Measurements from ENCODE around the gene PIGS. TPM values are rescaled to one million over a fixed set of nuclear protein-coding genes. Genes with fewer than 3 reads are reported as not detected.
"Not testable (repeated sequence)": the region's sequence is repeated elsewhere in the genome, so short reads cannot be mapped to it uniquely, and the experiment has no call there.

PIGS gene
- total RNA-seq, 1 experiment from 2014 or later = 49.1 TPM

DNA sequence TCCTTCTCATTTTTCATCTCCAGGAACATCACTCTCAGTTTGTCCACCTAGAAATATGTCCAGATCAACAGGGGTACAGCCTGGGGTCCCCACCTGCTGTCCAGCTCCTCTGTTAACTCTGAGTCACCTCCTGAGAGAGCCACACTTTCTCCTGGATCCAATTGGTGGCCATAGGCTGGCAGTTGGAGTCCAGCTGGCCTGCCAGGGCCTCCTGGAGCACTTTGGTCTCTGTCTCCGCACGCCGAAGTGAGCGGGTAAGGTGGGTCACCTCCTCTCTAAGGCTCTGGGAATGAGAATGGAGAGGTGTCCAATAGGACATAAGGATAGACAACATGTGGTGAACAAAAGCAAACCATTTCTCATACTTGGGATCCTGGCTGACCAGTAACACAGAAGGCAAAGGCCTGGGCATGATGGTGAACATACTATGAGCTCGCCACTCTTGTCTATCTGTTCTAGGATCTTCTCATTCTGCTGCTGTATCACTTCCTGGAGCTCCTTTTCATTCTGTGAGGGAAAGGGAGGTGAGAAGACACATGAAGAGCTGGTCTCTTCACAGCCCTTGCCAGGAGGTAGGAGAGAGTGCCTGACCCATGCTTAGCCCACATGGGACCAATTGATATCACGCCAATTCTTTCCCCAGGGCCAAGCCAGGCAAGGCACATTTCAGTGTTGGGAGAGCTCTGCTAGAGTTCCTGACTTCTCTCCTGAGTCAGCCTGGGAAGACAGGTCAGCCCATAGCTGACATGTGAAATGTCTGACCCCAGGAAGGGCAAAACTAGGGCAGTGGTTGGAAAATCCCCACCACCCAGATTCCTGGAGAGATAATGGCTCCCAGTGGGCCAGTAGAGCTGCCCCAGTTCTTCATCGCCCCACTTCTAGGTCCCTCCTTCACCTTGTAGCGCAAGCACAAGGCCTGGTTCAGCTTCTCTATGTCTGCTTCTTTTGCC lies 7.2 kb upstream of the PIGS start:
- no peak for DNase-seq (ENCODE audit: low read depth)

GRCh38 chr17:28577466-28577824 lies 6.1 kb upstream of the PIGS start:
- DNase-seq (ENCODE audit: low read depth) = no peak

- peak; percentile 91 for DNase-seq (ENCODE audit: low read depth)
Measured at GRCh38 chr17:28576758-28577465, 5.6 kb upstream of the PIGS start, which contains the start of gene ALDOC. ALDOC (minus strand) TSS chr17:28576895; CDS start chr17:28575532, 1,363 bp downstream.

- DNase-seq (ENCODE audit: low read depth) = not testable (repeated sequence)
Measured at GRCh38 chr17:28576016-28576415, 4.7 kb upstream of the PIGS start.

GRCh38 chr17:28575126-28575795 lies 3.9 kb upstream of the PIGS start:
- DNase-seq (ENCODE audit: low read depth) = no peak

GRCh38 chr17:28574526-28574925 lies 3.2 kb upstream of the PIGS start:
- DNase-seq (ENCODE audit: low read depth) = no peak

- no peak for DNase-seq (ENCODE audit: low read depth)
Measured at GRCh38 chr17:28573966-28574480, 2.7 kb upstream of the PIGS start.

DNA sequence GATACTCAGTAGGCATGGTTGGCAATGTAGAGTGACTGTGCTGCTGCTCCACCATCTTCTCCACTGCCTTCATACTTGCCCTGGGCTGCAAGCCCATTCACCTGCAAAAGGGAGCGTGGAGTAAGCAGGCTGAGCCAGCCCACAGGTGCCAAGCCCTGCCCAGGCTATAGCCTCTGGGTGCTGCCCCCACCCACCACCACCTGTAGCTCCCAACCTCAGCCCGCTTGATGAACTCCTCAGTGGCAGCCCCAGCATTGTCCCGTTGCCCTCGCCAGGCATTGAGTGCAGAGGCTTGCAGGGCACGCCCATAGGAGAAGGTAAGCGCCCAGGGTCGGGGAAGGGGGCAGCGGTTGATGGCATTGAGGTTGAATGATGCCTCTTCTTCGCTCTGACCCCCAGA lies 2.2 kb upstream of the PIGS start:
- DNase-seq (ENCODE audit: low read depth) = no peak

- DNase-seq (ENCODE audit: low read depth) = no peak
Measured at GRCh38 chr17:28573040-28573380, 1.7 kb upstream of the PIGS start.

DNA sequence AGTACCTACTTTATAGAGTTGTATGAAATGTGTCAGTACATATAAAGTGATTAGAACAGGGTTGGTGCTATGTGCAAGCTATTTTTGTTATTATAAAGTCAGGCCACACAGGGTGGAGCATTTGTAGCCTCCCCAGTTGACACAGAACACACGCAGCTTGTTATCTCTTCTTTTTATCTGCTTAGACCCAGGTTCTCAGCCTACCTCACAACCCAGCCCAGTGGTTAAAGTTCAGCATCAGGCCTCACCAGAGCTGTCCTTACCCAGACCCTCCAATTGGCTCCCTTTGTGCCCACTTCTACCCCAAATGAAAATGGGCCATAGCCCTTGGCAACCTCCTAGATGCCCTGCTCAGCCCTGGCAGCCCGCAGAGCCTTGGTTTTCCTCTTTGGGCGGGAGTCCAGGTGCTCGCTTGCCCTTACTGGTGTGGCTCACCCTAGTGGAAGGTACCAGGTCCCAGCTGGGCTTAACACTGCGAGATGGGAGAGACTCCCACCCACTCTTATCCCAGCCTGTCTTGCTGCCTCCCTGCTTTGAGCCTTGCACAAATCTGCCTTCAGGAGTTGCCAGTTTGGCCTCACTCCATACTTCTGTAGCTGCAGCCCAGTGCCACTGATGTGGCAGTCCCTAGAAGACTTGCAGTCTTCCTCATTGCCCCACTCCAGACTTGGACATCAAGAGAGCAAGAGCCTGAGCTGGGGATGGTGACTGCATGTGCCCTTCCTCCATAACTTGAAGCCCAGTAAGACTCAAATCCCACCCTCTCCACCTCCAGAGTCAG lies 1.1 kb upstream of the PIGS start:
- no peak for DNase-seq (ENCODE audit: low read depth)

- peak; percentile 37 for DNase-seq (ENCODE audit: low read depth)
Measured at GRCh38 chr17:28570716-28571360, 486 bp downstream of the PIGS start.

- no peak for DNase-seq (ENCODE audit: low read depth)
Measured at GRCh38 chr17:28569446-28569845, 1.9 kb downstream of the PIGS start.

DNA sequence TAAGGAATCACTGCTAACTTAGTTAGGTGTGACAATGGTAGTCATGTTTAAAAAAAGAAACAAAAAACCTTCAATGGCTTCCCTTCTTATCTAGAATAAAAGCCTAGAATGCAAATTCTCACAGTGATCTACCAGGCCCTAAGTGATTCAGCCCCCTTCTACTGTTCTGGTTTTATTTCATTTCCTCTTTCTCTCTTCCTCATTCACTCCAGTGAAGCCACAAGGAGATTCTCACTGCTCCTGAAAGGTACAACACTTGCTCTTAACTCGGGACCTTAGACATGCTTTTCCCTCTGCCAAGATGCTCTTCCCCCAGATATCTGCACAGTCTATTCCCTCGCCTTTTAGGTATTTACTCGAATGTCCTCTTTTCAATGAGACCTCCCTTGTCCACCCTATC lies 3.7 kb downstream of the PIGS start:
- DNase-seq (ENCODE audit: low read depth) = no peak

GRCh38 chr17:28563475-28563874 lies 7.8 kb downstream of the PIGS start:
- DNase-seq (ENCODE audit: low read depth) = no peak

DNA sequence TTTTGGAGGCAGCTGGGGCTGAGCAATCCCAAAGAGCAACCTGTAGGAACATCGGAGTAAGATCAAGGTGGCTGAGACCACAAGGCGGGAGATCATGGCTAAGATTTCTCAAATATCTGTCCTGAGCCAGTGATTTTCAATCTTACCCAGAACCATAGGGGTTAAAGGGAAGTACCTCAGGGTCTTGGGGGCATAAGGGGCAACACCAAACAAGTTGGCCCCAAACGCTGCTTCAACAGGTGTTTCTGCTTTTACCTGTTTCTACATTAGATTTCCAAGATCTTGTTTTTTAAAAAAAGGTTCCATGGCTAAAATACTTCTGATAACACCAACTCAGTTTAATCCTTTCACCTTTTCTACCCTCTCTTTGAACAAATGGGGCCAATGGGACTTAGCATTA lies 16.3 kb downstream of the PIGS start:
- no peak for DNase-seq (ENCODE audit: low read depth)

GRCh38 chr17:28554565-28554964 lies 16.8 kb downstream of the PIGS start:
- no peak for DNase-seq (ENCODE audit: low read depth)

GRCh38 chr17:28553000-28553505 lies 18.3 kb downstream of the PIGS start:
- DNase-seq (ENCODE audit: low read depth) = no peak

DNA sequence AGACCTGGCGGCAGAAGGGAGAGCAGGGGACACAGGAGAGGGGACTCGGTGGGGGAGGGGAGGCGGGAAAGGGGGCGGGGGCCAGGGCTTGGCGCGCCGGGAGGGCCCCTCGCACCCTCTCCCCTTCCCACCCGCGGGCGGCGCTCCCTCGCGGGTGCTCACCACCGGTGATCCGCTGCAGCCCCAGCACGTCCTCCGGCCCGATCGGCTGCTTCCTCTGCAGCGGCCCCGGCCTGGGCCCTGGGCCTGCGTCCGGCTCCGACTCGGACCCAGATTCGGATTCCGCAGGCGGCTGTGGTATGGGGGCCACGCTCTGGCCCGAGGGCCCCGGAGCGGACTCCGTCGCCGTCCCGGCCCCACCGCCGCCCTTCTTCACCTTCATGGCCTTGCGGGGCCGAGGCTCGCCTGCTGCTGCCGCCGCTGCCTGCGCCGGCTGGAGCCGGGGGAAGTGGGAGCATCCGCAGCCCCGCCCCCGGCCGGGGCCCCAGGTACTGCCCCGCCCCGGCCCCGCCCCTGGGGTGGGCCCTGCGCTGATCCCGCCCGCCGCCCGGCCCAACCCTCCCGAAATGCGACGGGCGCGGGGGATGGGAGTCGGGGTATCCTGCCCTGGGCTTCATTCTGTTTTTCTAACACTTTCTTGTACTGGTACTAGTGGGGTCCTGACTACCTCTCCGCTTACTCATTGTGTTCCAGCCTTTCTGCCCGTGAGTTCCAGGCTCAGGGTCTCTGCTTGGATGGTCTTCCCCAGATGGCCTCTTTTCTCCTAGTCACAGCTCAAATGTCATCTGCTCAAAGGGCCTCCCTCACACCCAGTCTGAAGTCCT lies 18.9 kb downstream of the PIGS start, which contains the start of gene UNC119:
Gene UNC119 (minus strand): TSS at position 449 of the 824 bp plus-strand sequence. CDS start 67 bp downstream, at position 382.
- peak; percentile 80 for DNase-seq (ENCODE audit: low read depth)

DNA sequence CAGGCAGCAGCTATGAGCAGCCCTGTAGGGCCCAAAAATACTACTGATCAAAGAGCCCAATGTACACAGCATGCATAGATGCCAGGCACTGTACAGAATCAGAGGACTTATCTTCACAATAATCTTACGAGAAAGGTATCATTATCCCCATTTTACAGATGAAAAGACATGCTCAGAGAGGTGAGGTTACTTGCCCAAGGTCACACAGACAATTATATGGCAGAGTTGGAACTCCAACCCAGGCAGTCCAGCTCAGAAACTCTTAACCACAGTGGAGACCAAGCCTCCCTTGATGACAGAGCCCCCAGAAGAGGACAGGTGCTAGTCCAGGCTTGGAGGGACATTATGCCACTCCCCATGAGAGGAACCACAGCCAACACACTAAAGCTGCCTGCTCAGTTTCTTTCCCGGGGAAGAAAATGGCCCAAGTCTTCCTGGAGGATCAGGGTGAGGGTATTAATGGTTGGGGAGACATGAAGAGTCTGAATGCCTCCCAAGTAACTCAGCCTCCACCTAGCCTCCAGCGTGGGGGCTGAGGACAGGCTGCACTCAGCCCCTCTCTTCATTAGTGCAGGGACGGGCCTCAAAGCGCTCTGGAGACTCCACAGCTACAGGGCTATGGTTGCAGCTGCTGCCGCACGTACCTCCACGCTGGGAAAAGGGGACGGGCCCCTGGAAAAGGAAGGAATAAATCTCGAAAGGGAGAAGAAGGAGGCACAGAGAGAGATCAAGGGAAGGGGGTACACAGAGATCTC lies 19.7 kb downstream of the PIGS start:
- DNase-seq (ENCODE audit: low read depth) = no peak

All from Daoy (cell line).